HepG2 (cell line): Measurements from ENCODE around the gene OS9. TPM values are rescaled to one million over a fixed set of nuclear protein-coding genes. Genes with fewer than 3 reads are reported as not detected.

Experiments used
- ATF3 ChIP-seq: sonication (generic); formaldehyde crosslinking; IDR thresholded peaks from 2 replicates; pipeline ENCODE4 v1.4.0; 2020; ENCODE audit warnings: missing genetic modification reagents
- BCL3 ChIP-seq: sonication (generic); formaldehyde crosslinking; IDR thresholded peaks from 2 replicates; pipeline ENCODE4 v1.5.1; 2020; ENCODE audit warnings: mild to moderate bottlenecking, missing genetic modification reagents, moderate library complexity
- FOXA3 ChIP-seq: IDR thresholded peaks from 2 replicates; pipeline ENCODE4 v1.6.1; 2016; ENCODE audit warnings: missing genetic modification reagents, missing compliant biosample characterization
- GABPA ChIP-seq, 2 experiments: IDR thresholded peaks; 2 replicates each; pipeline ENCODE4 v1.6.1; 2011 to 2016; ENCODE audit warnings: low read depth in 2 of 2, low read length in 1 of 2, missing biosample characterization in 1 of 2, missing genetic modification characterization in 1 of 2
- HOXD1 ChIP-seq: sonication (generic); formaldehyde crosslinking; IDR thresholded peaks from 2 replicates; pipeline ENCODE4 v1.5.0; 2020; ENCODE audit warnings: missing genetic modification reagents
- KMT2B ChIP-seq: IDR thresholded peaks from 2 replicates; pipeline ENCODE4 v1.6.1; 2016; ENCODE audit warnings: missing genetic modification reagents, missing compliant biosample characterization
- MBNL3 ChIP-seq: fragments of 250-450 bp; sonication (Bioruptor Pico); conservative IDR thresholded peaks from 2 replicates; pipeline ENCODE4 v1.8.0; 2022; ENCODE audit warnings: mild to moderate bottlenecking, inconsistent platforms
- NFIC ChIP-seq: IDR thresholded peaks from 2 replicates; pipeline ENCODE4 v1.6.1; 2012; ENCODE audit warnings: mild to moderate bottlenecking, low read length, inconsistent platforms
- STAG1 ChIP-seq: sonication (generic); formaldehyde crosslinking; IDR thresholded peaks from 2 replicates; pipeline ENCODE4 v1.4.0; 2020; ENCODE audit warnings: missing genetic modification reagents
- TBL1XR1 ChIP-seq: fragments of 150-350 bp; IDR thresholded peaks from 2 replicates; pipeline ENCODE4 v1.6.1; 2014; ENCODE audit warnings: borderline replicate concordance, low read length; ENCODE audit not compliant: partially characterized antibody
- TFDP2 ChIP-seq: sonication (generic); formaldehyde crosslinking; IDR thresholded peaks from 2 replicates; pipeline ENCODE4 v1.4.0; 2020; ENCODE audit warnings: missing genetic modification reagents
- ZBTB34 ChIP-seq: sonication (generic); formaldehyde crosslinking; IDR thresholded peaks from 2 replicates; pipeline ENCODE4 v1.8.0; 2022; ENCODE audit warnings: mild to moderate bottlenecking, missing genetic modification reagents
- ZFYVE20 ChIP-seq: sonication (generic); formaldehyde crosslinking; IDR thresholded peaks from 2 replicates; pipeline ENCODE4 v1.8.0; 2023; ENCODE audit warnings: low read depth, mild to moderate bottlenecking, moderate library complexity, missing genetic modification reagents, borderline replicate concordance
- ZNF251 ChIP-seq: sonication (generic); formaldehyde crosslinking; IDR thresholded peaks from 2 replicates; pipeline ENCODE4 v1.9.0; 2021; ENCODE audit warnings: mild to moderate bottlenecking, missing genetic modification reagents
- ZNF335 ChIP-seq: sonication (generic); formaldehyde crosslinking; IDR thresholded peaks from 2 replicates; pipeline ENCODE4 v1.4.0; 2020; ENCODE audit warnings: missing genetic modification reagents
- ZNF432 ChIP-seq: sonication (generic); formaldehyde crosslinking; IDR thresholded peaks from 2 replicates; pipeline ENCODE4 v1.5.0; 2020; ENCODE audit warnings: missing genetic modification reagents, mild to moderate bottlenecking, borderline replicate concordance
- ZNF441 ChIP-seq: sonication (generic); formaldehyde crosslinking; IDR thresholded peaks from 2 replicates; pipeline ENCODE4 v1.7.0; 2021; ENCODE audit warnings: missing genetic modification reagents, borderline replicate concordance
- ZNF562 ChIP-seq: sonication (generic); formaldehyde crosslinking; IDR thresholded peaks from 2 replicates; pipeline ENCODE4 v1.8.0; 2022; ENCODE audit warnings: missing genetic modification reagents, borderline replicate concordance
- ZNF577 ChIP-seq: sonication (generic); formaldehyde crosslinking; IDR thresholded peaks from 2 replicates; pipeline ENCODE4 v1.4.0; 2020; ENCODE audit warnings: mild to moderate bottlenecking, low read depth, missing genetic modification reagents, borderline replicate concordance
- ZNF83 ChIP-seq: sonication (generic); formaldehyde crosslinking; IDR thresholded peaks from 2 replicates; pipeline ENCODE4 v1.4.0; 2020; ENCODE audit warnings: missing genetic modification reagents, mild to moderate bottlenecking, borderline replicate concordance
- ZSCAN9 ChIP-seq: IDR thresholded peaks from 2 replicates; pipeline ENCODE4 v1.6.1; 2016; ENCODE audit warnings: borderline replicate concordance
- polyA plus RNA-seq, 8 experiments: library from polyadenylated mRNA; depleted of rRNA in 3 of 8; stranded (reverse) in 7 of 8; unstranded in 1 of 8; fragments of >200 nt; fragmentation: Illumina TruSeq in 4 of 8; extraction: Trizol in 4 of 8; gene quantifications; 2 replicates each; pipeline versions ENCODE4 v1.2.1 to v1.2.3, GENCODE V29; 2011 to 2016; ENCODE audit warnings: low read depth in 4 of 8, missing spikeins in 1 of 8, mixed read lengths in 1 of 8; ENCODE audit not compliant: insufficient read depth in 1 of 8
- total RNA-seq, 5 experiments: library from RNA; depleted of rRNA; stranded (reverse); fragments of >200 nt; fragmentation: Illumina TruSeq; extraction: Trizol; gene quantifications; 2 replicates each; pipeline ENCODE4 v1.2.3, GENCODE V29; 2016; ENCODE audit warnings: low read depth in 1 of 5
- TF ChIP-seq, protein P1 (sequence below): sonication (generic); formaldehyde crosslinking; conservative IDR thresholded peaks from 2 replicates; pipeline ENCODE4 v1.5.0; 2020; ENCODE audit warnings: missing genetic modification reagents

OS9 gene
- total and polyA plus RNA-seq, 2 of the 13 experiments (the other 11 are each of a cell fraction or from before 2014, with no cell fraction given) = 156 to 206 TPM

DNA sequence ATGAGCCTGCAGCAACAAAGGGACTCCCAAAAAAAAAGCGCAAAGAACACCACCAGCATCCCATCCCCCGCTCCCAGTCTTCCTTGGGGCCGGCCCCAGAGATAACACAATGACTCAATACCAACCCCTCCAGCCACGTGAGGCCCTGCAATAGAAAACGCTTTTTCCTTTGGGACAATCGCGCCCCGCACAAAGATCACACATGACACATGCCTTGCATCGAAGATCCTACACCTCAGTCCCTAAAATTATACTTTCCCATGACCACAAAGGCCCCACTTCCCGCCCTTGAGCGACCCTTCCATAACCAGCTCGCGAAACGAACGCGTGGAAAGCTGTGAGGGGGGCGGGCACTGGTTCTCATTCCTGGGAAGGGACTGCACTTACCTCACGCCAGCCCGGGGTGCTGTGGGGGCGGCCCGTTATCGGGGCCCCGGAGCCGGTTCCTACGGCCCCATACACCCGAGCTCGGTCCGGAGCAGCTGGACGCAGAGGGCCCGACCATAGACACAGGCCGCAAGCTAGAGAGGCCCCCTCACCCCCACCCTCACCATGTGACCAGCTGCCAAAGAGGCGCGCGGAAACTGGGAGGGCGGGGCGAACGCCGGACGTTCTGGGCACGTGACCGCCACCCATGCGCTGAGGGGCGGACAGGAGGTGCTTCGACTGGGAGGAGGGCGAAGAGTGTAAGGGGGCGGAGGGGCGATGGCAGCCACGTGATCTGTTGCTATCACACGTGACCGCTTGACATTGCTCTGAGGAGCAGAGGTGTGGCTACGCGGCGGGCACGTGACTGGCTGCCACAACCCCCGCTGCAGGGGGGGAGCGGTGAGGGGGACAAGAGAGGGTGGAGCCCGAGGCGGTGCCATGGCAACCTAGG lies 58.1 kb downstream of the OS9 start, which contains the start of gene CDK4 (continued):
- TF ChIP-seq ZNF251 (CRISPR knock-in tag) (peak; percentile 87; the same call in 1 of the 2 replicates), KMT2B (CRISPR knock-in tag) (peak; percentile 86), ZFYVE20 (CRISPR knock-in tag) (no peak), NFIC (no peak), ZBTB34 (no peak; the same call in 1 of the 2 replicates), ZNF432 (CRISPR knock-in tag) (no peak), GABPA (IDR thresholded peaks at IDR 0.05; ENCODE audit: low read depth, low read length) (peak; percentile 71), GABPA (CRISPR knock-in tag; IDR thresholded peaks at IDR 0.05; ENCODE audit: low read depth) (peak; percentile 91), ZNF441 (peak; percentile 91), ZNF83 (no peak), ZSCAN9 (CRISPR knock-in tag) (no peak; the same call in none of the 2 replicates), ZNF335 (CRISPR knock-in tag) (0 out of 2 replicates have a peak, but pooled peaks have one; percentile 49), TFDP2 (CRISPR knock-in tag) (peak; percentile 98), HOXD1 (CRISPR knock-in tag) (peak; percentile 81; the same call in 1 of the 2 replicates), TBL1XR1 (peak; percentile 35), ATF3 (CRISPR knock-in tag) (peak; percentile 8; the same call in 1 of the 2 replicates), ZNF562 (CRISPR knock-in tag) (no peak; the same call in 1 of the 2 replicates), MBNL3 (CRISPR knock-in tag) (no peak), STAG1 (no peak), BCL3 (CRISPR knock-in tag) (peak; percentile 96), ZNF577 (CRISPR knock-in tag) (peak; percentile 91; the same call in 1 of the 2 replicates), FOXA3 (peak; percentile 67; the same call in 1 of the 2 replicates)
- TF ChIP-seq, protein P1, sequence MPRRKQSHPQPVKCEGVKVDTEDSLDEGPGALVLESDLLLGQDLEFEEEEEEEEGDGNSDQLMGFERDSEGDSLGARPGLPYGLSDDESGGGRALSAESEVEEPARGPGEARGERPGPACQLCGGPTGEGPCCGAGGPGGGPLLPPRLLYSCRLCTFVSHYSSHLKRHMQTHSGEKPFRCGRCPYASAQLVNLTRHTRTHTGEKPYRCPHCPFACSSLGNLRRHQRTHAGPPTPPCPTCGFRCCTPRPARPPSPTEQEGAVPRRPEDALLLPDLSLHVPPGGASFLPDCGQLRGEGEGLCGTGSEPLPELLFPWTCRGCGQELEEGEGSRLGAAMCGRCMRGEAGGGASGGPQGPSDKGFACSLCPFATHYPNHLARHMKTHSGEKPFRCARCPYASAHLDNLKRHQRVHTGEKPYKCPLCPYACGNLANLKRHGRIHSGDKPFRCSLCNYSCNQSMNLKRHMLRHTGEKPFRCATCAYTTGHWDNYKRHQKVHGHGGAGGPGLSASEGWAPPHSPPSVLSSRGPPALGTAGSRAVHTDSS (CRISPR knock-in tag) = no peak
